HL-60 (cell line): ENCODE data around the gene TRDN.

Experiments used
- DNase-seq, 2 experiments: peaks; one replicate each; pipeline ENCODE4 v3.0.0-alpha.2; 2010 to 2020; ENCODE audit warnings: low read depth in 1 of 2, low spot score in 1 of 2
- H3K27ac ChIP-seq: fragments of 250-450 bp; sonication (Bioruptor Pico); replicated peaks from 2 replicates; pipeline ENCODE4 v1.5.1; 2020; ENCODE audit warnings: mild to moderate bottlenecking, moderate library complexity
- H3K27me3 ChIP-seq: fragments of 250-450 bp; sonication (Bioruptor Pico); 2 replicates; pipeline ENCODE4 v1.5.1; 2021; ENCODE audit warnings: mild to moderate bottlenecking, moderate library complexity; ENCODE audit not compliant: insufficient read depth, poor library complexity, severe bottlenecking
- H3K4me3 ChIP-seq: replicated peaks from 2 replicates; pipeline ENCODE4 v1.5.1; 2011; ENCODE audit warnings: mild to moderate bottlenecking, control low read depth, low read length; ENCODE audit not compliant: insufficient read depth
- GABPA ChIP-seq: IDR thresholded peaks from 2 replicates; pipeline ENCODE4 v1.6.1; 2012; ENCODE audit warnings: low read depth
- POLR2AphosphoS5 ChIP-seq: IDR thresholded peaks from 2 replicates; pipeline ENCODE4 v1.6.1; 2012; ENCODE audit warnings: low read depth
- SPI1 ChIP-seq: IDR thresholded peaks from 2 replicates; pipeline ENCODE4 v1.6.1; 2012; ENCODE audit warnings: low read depth, mild to moderate bottlenecking, borderline replicate concordance
- TF ChIP-seq, protein P1 (sequence below): IDR thresholded peaks from one replicate; pipeline ENCODE4 v1.5.1; 2011; ENCODE audit warnings: low read length, control low read depth, inconsistent platforms; ENCODE audit not compliant: insufficient read depth
- TF ChIP-seq, protein P2 (sequence below): IDR thresholded peaks from 2 replicates; pipeline ENCODE4 v1.6.1; 2012; ENCODE audit warnings: low read depth; ENCODE audit not compliant: insufficient replicate concordance

The TRDN gene

DNA sequence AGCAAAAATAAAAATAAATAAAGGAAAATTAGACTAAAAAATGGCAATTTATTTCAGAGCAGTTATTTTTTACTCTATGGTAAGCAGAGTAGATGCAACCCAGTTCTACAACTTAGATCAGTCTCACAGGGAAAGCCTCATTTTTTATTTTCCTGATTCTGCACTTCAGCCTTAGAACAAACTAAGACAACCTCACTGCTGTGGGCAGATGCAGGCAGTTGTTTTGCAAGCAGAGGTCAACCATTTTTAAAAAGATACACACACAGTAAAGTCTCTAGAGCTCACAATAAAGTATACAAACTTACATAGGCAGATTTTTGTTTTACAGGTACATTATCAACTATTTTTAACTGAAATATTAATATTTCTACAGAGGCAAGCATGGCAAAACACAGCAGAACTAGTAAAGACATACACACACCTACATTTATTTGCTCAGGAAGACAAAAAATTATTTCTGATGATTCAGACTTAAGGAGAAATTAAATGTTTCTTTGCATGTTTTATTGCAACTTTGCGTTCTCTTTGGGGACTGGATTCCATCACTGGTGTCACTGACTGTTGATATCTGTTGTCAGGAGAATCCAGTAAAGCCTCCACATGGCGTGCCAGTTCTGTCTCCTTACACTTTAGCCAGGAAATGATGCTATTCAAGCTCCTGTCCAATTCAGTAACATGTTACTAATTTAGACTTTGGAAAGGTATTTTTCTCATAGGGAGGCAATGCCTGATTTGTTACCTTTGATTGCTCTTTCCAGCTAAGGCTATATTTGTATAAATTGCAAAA lies 102.7 kb downstream of the TRDN start:
- no peaks in the 10 kb centered on the region for H3K27me3 ChIP-seq
- H3K4me3 ChIP-seq: no peak overlapping the region
- H3K27ac ChIP-seq: no peak overlapping the region
- TF ChIP-seq, protein P1, sequence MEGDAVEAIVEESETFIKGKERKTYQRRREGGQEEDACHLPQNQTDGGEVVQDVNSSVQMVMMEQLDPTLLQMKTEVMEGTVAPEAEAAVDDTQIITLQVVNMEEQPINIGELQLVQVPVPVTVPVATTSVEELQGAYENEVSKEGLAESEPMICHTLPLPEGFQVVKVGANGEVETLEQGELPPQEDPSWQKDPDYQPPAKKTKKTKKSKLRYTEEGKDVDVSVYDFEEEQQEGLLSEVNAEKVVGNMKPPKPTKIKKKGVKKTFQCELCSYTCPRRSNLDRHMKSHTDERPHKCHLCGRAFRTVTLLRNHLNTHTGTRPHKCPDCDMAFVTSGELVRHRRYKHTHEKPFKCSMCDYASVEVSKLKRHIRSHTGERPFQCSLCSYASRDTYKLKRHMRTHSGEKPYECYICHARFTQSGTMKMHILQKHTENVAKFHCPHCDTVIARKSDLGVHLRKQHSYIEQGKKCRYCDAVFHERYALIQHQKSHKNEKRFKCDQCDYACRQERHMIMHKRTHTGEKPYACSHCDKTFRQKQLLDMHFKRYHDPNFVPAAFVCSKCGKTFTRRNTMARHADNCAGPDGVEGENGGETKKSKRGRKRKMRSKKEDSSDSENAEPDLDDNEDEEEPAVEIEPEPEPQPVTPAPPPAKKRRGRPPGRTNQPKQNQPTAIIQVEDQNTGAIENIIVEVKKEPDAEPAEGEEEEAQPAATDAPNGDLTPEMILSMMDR: no peak
- TF ChIP-seq SPI1: no peak
- TF ChIP-seq GABPA: no peak
- TF ChIP-seq POLR2AphosphoS5: no peak
- TF ChIP-seq, protein P2, sequence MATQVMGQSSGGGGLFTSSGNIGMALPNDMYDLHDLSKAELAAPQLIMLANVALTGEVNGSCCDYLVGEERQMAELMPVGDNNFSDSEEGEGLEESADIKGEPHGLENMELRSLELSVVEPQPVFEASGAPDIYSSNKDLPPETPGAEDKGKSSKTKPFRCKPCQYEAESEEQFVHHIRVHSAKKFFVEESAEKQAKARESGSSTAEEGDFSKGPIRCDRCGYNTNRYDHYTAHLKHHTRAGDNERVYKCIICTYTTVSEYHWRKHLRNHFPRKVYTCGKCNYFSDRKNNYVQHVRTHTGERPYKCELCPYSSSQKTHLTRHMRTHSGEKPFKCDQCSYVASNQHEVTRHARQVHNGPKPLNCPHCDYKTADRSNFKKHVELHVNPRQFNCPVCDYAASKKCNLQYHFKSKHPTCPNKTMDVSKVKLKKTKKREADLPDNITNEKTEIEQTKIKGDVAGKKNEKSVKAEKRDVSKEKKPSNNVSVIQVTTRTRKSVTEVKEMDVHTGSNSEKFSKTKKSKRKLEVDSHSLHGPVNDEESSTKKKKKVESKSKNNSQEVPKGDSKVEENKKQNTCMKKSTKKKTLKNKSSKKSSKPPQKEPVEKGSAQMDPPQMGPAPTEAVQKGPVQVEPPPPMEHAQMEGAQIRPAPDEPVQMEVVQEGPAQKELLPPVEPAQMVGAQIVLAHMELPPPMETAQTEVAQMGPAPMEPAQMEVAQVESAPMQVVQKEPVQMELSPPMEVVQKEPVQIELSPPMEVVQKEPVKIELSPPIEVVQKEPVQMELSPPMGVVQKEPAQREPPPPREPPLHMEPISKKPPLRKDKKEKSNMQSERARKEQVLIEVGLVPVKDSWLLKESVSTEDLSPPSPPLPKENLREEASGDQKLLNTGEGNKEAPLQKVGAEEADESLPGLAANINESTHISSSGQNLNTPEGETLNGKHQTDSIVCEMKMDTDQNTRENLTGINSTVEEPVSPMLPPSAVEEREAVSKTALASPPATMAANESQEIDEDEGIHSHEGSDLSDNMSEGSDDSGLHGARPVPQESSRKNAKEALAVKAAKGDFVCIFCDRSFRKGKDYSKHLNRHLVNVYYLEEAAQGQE: no peak
- DNase-seq: no peak

DNA sequence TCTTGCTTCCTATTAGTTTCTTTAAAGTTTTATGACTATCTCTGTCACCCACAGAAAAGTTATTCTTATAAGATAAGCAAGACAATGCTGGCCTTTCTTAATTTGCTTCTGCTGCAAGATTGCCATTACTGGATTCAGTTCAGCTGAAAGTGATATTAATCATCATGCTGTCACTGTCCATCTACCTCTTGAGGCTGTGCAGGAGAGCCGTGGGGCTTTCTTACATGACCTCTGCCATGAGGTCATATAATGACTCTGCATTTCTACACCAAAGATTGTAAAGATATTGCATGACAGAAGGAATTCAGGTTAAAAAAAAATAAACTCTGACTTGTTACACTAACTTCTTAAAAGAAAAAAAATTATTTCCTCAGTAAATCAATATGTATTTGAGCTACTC lies 106.9 kb downstream of the TRDN start:
- TF ChIP-seq, protein P2: no peak
- TF ChIP-seq POLR2AphosphoS5 (no peak), GABPA (no peak), SPI1 (no peak)
- TF ChIP-seq, protein P1: no peak
- Histone ChIP-seq H3K27ac (no peak overlapping the region), H3K4me3 (no peak overlapping the region), H3K27me3 (no peaks in the 10 kb centered on the region)
- no peak for DNase-seq

DNA sequence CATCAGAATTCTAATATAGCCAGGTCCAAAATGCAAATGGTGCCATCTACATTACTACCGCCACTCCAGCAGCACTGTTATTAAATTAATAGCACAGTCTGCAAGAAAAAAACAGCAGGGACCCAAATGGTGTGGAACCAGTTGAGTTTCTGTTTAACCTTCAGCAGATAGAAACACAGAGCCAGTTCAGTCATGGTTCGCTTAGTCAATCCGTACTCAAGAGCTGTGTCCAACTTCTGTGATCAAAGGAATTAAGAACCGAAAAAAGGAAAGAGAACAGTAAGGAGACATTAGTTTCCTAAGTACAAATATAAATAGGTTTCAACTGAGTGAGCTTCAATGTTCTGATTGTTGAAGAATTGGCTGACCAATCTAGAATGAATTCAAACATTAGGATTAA lies 107.7 kb downstream of the TRDN start:
- no peak for TF ChIP-seq SPI1
- H3K27ac ChIP-seq: no peak overlapping the region
- no peak for DNase-seq
- no peak overlapping the region for H3K4me3 ChIP-seq
- H3K27me3 ChIP-seq: no peaks in the 10 kb centered on the region

DNA sequence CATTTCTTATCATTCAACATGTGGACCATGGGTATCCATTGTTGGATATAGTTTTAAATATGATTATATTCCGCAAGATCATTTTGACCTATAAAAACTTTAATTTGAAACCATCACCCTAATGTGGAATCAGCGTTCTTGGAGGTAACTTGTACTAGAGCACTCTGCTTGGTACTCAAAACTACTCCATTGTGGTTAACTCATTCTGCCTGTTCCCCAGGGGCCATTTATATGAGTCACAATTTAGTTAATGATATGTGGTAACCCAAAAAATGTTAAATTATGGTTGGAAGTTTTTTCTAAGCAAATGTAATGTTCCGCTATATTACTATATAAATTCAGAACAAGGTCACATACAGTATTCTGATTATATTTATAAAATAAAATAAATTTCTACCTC lies 109.3 kb downstream of the TRDN start:
- no peak for DNase-seq
- Histone ChIP-seq H3K27me3 (no peaks in the 10 kb centered on the region), H3K4me3 (no peak overlapping the region)

More for the DNA sequence above, 109.3 kb downstream of the TRDN start:
- TF ChIP-seq, protein P1: no peak
- TF ChIP-seq GABPA: no peak
- no peak for TF ChIP-seq SPI1
- TF ChIP-seq, protein P2: no peak
- no peak for TF ChIP-seq POLR2AphosphoS5
- H3K27ac ChIP-seq: no peak overlapping the region
